GM19328 (cell line): ENCODE data around the gene AP2A2.

Source experiments
- ATAC-seq: cut with Tn5 transposase; IDR thresholded peaks from one replicate; pipeline ENCODE4 v1.9.1; 2021; ENCODE audit warnings: mild to moderate bottlenecking, moderate library complexity; ENCODE audit not compliant: unreplicated experiment

AP2A2 gene

GRCh38 chr11:1052133-1053011 is 126.7 kb downstream of the AP2A2 start:
- no peak for ATAC-seq

- no peak for ATAC-seq
Measured at GRCh38 chr11:1053121-1053901, 127.6 kb downstream of the AP2A2 start.

- no peak for ATAC-seq
Measured at GRCh38 chr11:1054143-1055108, 128.8 kb downstream of the AP2A2 start.

- no peak for ATAC-seq
Measured at GRCh38 chr11:1055109-1055703, 129.5 kb downstream of the AP2A2 start.

GRCh38 chr11:1055990-1056771 is 130.5 kb downstream of the AP2A2 start:
- ATAC-seq, result no peak

- no peak for ATAC-seq
Measured at GRCh38 chr11:1057806-1058205, 132.1 kb downstream of the AP2A2 start.

GRCh38 chr11:1059759-1060158 is 134.1 kb downstream of the AP2A2 start:
- no peak for ATAC-seq

GRCh38 chr11:1060410-1060809 is 134.7 kb downstream of the AP2A2 start:
- no peak for ATAC-seq

- ATAC-seq, result no peak
Measured at GRCh38 chr11:1060852-1061616, 135.4 kb downstream of the AP2A2 start.
